Heart left ventricle (tissue), 13 donors: ENCODE results near the gene NUAK2.

Source experiments
- POLR2A ChIP-seq, 2 donors: fragments of 450-650 bp; IDR thresholded peaks; one replicate each; pipeline ENCODE4 v1.6.1; 2017; ENCODE audit warnings: antibody characterized with exemption in 2 of 2, mild to moderate bottlenecking in 2 of 2, moderate library complexity in 2 of 2
- TF ChIP-seq, protein P1 (sequence below), 12 donors: fragments of 200-600 bp; sonication (generic) in 4 of 12; IDR thresholded peaks; one replicate each; pipeline versions ENCODE4 v1.5.0 to v1.8.0; 2018 to 2022; ENCODE audit warnings: antibody characterized with exemption in 12 of 12, mild to moderate bottlenecking in 5 of 12
- donor health status: ischemic (EF 13 %, LVEDD 7.1; RV severe dilation, severe dysfunction).
- donor health status: DM: no; HTN: yes; CAD: no.
- donor health status: DM: no; HTN: no; CAD: no.
- donor health status: ischemic (EF 25% LVEDD 6.9; RV normal size, moderate dysfunction).
- donor health status: ischemic (EF 25% LVEDD 5.7; RV mildly dilated, moderate dysfunction).
- donor health status: ischemic (EF 35%, LVEDD 5.7; RV mildly dilated, moderate dysfunction).
- donor health status: nonischemic (EF 11% LVEDD 7.7; RV severe dilation, severe dysfunction).
- donor health status: DM: yes; HTN: yes; CAD: no.
- donor health status: PGD.
- donor health status: ischemic (EF 29% LVEDD 5.4; RV normal size, mild dysfunction).
- donor health status: nonischemic (EF 23%, LVEDD 6.1; RV moderate dilation, normal function).

DNA sequence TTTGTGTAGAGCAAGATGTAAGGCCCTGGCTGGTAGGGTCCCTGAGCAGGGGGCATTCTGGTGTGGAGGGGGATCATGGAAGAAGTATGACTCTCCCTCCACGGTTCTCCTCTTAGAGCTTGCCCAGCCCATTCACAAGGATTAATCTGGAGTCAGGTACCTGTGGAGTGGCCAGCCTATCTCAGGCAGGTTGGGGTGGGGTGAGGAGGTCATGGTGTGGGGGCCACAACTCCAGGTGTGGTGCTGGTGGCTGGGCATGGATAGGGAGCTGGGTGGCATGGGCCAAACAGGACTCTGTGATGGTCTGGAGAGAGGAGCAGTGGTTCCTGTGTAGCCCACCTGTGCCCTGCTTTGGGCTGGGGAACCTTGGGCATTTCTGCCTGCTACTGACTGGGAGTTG, 61.5 kb downstream of the NUAK2 start:
- TF ChIP-seq, protein P1, sequence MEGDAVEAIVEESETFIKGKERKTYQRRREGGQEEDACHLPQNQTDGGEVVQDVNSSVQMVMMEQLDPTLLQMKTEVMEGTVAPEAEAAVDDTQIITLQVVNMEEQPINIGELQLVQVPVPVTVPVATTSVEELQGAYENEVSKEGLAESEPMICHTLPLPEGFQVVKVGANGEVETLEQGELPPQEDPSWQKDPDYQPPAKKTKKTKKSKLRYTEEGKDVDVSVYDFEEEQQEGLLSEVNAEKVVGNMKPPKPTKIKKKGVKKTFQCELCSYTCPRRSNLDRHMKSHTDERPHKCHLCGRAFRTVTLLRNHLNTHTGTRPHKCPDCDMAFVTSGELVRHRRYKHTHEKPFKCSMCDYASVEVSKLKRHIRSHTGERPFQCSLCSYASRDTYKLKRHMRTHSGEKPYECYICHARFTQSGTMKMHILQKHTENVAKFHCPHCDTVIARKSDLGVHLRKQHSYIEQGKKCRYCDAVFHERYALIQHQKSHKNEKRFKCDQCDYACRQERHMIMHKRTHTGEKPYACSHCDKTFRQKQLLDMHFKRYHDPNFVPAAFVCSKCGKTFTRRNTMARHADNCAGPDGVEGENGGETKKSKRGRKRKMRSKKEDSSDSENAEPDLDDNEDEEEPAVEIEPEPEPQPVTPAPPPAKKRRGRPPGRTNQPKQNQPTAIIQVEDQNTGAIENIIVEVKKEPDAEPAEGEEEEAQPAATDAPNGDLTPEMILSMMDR (IDR thresholded peaks at IDR 0.05): no peak
- TF ChIP-seq POLR2A (IDR thresholded peaks at IDR 0.05): no peak
